Measurements from ENCODE around the gene IMPDH1.

The IMPDH1 gene

GRCh38 chr7:128431221-128431620 lies 21.4 kb upstream of the IMPDH1 start:
- DNase-seq (ENCODE audit: low spot score): no peak
- TF ChIP-seq CTCF (IDR thresholded peaks at IDR 0.05; ENCODE audit: extremely low read depth, missing control alignments): no peak

GRCh38 chr7:128430207-128430606 lies 20.4 kb upstream of the IMPDH1 start:
- TF ChIP-seq CTCF (IDR thresholded peaks at IDR 0.05; ENCODE audit: extremely low read depth, missing control alignments): no peak
- no peak for DNase-seq (ENCODE audit: low spot score)

GRCh38 chr7:128427289-128427891 lies 17.6 kb upstream of the IMPDH1 start:
- peak; percentile 48 for TF ChIP-seq CTCF (IDR thresholded peaks at IDR 0.05; ENCODE audit: extremely low read depth, missing control alignments)
- DNase-seq (ENCODE audit: low spot score): peak; percentile 47

- peak; percentile 74 for DNase-seq (ENCODE audit: low spot score)
- TF ChIP-seq CTCF (IDR thresholded peaks at IDR 0.05; ENCODE audit: extremely low read depth, missing control alignments): peak; percentile 78
These were observed 16.1 kb upstream of the IMPDH1 start for GRCh38 chr7:128425850-128426249.

- DNase-seq (ENCODE audit: low spot score): no peak
- no peak for TF ChIP-seq CTCF (IDR thresholded peaks at IDR 0.05; ENCODE audit: extremely low read depth, missing control alignments)
These were observed 15.0 kb upstream of the IMPDH1 start for GRCh38 chr7:128424686-128425275.

GRCh38 chr7:128422842-128423241 lies 13.1 kb upstream of the IMPDH1 start:
- TF ChIP-seq CTCF (IDR thresholded peaks at IDR 0.05; ENCODE audit: extremely low read depth, missing control alignments): no peak

GRCh38 chr7:128422037-128422436 lies 12.3 kb upstream of the IMPDH1 start:
- DNase-seq (ENCODE audit: low spot score): no peak
- no peak for TF ChIP-seq CTCF (IDR thresholded peaks at IDR 0.05; ENCODE audit: extremely low read depth, missing control alignments)

More at GRCh38 chr7:128422842-128423241, 13.1 kb upstream of the IMPDH1 start:
- DNase-seq (ENCODE audit: low spot score): no peak

All from GM20000 (cell line).